ENCODE results near the gene ANAPC16.

DNA sequence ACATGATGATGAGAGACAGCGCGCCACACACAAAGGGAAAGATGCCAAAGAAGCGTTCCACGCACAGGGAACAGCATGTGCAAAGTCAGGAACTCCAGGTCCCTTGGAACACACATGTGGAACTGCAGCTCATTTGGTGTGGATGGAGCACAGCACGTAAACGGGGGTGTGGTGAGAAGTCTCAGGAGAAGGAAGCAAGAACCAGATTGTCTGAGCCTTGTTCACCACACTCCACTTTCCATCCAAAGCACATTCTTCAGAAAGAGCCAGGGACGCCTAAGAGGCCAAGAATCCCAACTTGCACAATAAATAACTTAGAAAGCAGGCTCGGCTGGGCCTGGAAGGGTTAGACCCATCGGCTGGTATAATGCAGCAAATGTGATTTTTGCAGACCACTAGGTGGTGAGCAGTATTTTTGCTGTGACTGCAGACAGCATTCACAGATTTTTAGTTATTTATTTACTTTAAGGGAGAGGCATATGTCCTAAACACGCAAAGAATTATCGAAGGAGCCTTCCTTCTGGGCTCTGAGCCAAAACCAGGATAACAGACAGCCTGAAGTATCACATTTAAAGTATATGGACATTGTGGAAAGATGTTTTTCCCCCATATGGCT lies 28.1 kb downstream of the ANAPC16 start:
- TF ChIP-seq, protein P1, sequence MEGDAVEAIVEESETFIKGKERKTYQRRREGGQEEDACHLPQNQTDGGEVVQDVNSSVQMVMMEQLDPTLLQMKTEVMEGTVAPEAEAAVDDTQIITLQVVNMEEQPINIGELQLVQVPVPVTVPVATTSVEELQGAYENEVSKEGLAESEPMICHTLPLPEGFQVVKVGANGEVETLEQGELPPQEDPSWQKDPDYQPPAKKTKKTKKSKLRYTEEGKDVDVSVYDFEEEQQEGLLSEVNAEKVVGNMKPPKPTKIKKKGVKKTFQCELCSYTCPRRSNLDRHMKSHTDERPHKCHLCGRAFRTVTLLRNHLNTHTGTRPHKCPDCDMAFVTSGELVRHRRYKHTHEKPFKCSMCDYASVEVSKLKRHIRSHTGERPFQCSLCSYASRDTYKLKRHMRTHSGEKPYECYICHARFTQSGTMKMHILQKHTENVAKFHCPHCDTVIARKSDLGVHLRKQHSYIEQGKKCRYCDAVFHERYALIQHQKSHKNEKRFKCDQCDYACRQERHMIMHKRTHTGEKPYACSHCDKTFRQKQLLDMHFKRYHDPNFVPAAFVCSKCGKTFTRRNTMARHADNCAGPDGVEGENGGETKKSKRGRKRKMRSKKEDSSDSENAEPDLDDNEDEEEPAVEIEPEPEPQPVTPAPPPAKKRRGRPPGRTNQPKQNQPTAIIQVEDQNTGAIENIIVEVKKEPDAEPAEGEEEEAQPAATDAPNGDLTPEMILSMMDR (IDR thresholded peaks at IDR 0.05), result peak; percentile 21 to 51 (median 45)
- TF ChIP-seq POLR2A (IDR thresholded peaks at IDR 0.05; ENCODE audit: low read depth) (no peak), EP300 (IDR thresholded peaks at IDR 0.05) (peak; percentile 61), POLR2AphosphoS5 (IDR thresholded peaks at IDR 0.05) (peak; percentile 89 to 90)
